Ascending aorta (tissue), 2 donors: ENCODE data around the gene ERG28. TPM values are rescaled to one million over a fixed set of nuclear protein-coding genes. Genes with fewer than 3 reads are reported as not detected.

Experiments
- DNase-seq, 2 donors: peaks; one replicate each; pipeline ENCODE4 v3.0.0-alpha.2; 2019; ENCODE audit warnings: low spot score in 2 of 2
- H3K27ac ChIP-seq, 2 donors: fragments of 200-600 bp; sonication (generic); one replicate each; pipeline ENCODE4 v1.5.1; 2016 to 2017; ENCODE audit warnings: mild to moderate bottlenecking in 1 of 2
- H3K27me3 ChIP-seq: fragments of 200-600 bp; sonication (generic); one replicate; pipeline ENCODE4 v1.5.1; 2017
- H3K36me3 ChIP-seq, 2 donors: fragments of 200-600 bp; sonication (generic); one replicate each; pipeline ENCODE4 v1.5.1; 2016
- H3K4me1 ChIP-seq, 2 donors: fragments of 200-600 bp; sonication (generic); one replicate each; pipeline ENCODE4 v1.5.1; 2016 to 2017; ENCODE audit warnings: mild to moderate bottlenecking in 1 of 2
- H3K4me3 ChIP-seq, 2 donors: fragments of 200-600 bp; sonication (generic); one replicate each; pipeline ENCODE4 v1.5.1; 2016 to 2017; ENCODE audit warnings: mild to moderate bottlenecking in 1 of 2
- H3K9me3 ChIP-seq, 2 donors: fragments of 200-600 bp; sonication (generic); one replicate each; pipeline ENCODE4 v1.5.1; 2016
- intact Hi-C: fragments of 100-400 bp; cut with DNase I; formaldehyde crosslinking; loops from one replicate; pipeline ENCODE4 v1.15.1; 2023
- total RNA-seq: library from RNA; depleted of rRNA; stranded (reverse); fragments of >200 nt; gene quantifications from one replicate; pipeline ENCODE4 v1.1.0, GENCODE V29; 2016
- TF ChIP-seq, protein P1 (sequence below), 3 experiments: fragments of 200-600 bp in 2 of 3; fragments of 450-650 bp in 1 of 3; sonication (generic) in 2 of 3; IDR thresholded peaks; one replicate each; pipeline ENCODE4 v1.5.1; 2016 to 2019; ENCODE audit warnings: antibody characterized with exemption in 3 of 3, mild to moderate bottlenecking in 1 of 3, moderate library complexity in 1 of 3

The ERG28 gene
- total RNA-seq, 1 donor from 2014 or later = 2.3 TPM

- TF ChIP-seq, protein P1, sequence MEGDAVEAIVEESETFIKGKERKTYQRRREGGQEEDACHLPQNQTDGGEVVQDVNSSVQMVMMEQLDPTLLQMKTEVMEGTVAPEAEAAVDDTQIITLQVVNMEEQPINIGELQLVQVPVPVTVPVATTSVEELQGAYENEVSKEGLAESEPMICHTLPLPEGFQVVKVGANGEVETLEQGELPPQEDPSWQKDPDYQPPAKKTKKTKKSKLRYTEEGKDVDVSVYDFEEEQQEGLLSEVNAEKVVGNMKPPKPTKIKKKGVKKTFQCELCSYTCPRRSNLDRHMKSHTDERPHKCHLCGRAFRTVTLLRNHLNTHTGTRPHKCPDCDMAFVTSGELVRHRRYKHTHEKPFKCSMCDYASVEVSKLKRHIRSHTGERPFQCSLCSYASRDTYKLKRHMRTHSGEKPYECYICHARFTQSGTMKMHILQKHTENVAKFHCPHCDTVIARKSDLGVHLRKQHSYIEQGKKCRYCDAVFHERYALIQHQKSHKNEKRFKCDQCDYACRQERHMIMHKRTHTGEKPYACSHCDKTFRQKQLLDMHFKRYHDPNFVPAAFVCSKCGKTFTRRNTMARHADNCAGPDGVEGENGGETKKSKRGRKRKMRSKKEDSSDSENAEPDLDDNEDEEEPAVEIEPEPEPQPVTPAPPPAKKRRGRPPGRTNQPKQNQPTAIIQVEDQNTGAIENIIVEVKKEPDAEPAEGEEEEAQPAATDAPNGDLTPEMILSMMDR (IDR thresholded peaks at IDR 0.05) = no peak
- peaks cover 0 to 6% of the 10 kb centered on the region in 2 donors for H3K4me1 ChIP-seq
- H3K9me3 ChIP-seq = no peaks in the 10 kb centered on the region
- no peak overlapping the region for H3K4me3 ChIP-seq
- peaks cover 35 to 37% of the 10 kb centered on the region in 2 donors for H3K36me3 ChIP-seq
- no peaks in the 10 kb centered on the region for H3K27me3 ChIP-seq
- no peak for DNase-seq
- no peak overlapping the region for H3K27ac ChIP-seq
- intact Hi-C loops = loop anchor here (10.0 kb wide), 1 partner anchor 336 kb away; no protein-coding TSS in a partner anchor
These were observed 10.2 kb downstream of the ERG28 start for GRCh38 chr14:75650253-75651058.

- Histone ChIP-seq H3K4me3 (no peak overlapping the region), H3K9me3 (no peaks in the 10 kb centered on the region), H3K27me3 (no peaks in the 10 kb centered on the region), H3K36me3 (peaks cover 30 to 37% of the 10 kb centered on the region in 2 donors), H3K27ac (no peak overlapping the region), H3K4me1 (peaks cover 0 to 6% of the 10 kb centered on the region in 2 donors)
- TF ChIP-seq, protein P1 (IDR thresholded peaks at IDR 0.05) = no peak
- intact Hi-C loops = loop anchor here (10.0 kb wide), 1 partner anchor 335 kb away; no protein-coding TSS in a partner anchor
- no peak for DNase-seq
These were observed 10.9 kb downstream of the ERG28 start for GRCh38 chr14:75649773-75650172.

GRCh38 chr14:75649337-75649736, 11.3 kb downstream of the ERG28 start:
- TF ChIP-seq, protein P1 (IDR thresholded peaks at IDR 0.05) = no peak
- intact Hi-C loops = no loop called here
- H3K27ac ChIP-seq = no peak overlapping the region
- H3K36me3 ChIP-seq = peaks cover 30 to 34% of the 10 kb centered on the region in 2 donors
- no peaks in the 10 kb centered on the region for H3K27me3 ChIP-seq
- no peak overlapping the region for H3K4me3 ChIP-seq
- DNase-seq = no peak
- no peaks in the 10 kb centered on the region for H3K9me3 ChIP-seq
- peaks cover 0 to 6% of the 10 kb centered on the region in 2 donors for H3K4me1 ChIP-seq

GRCh38 chr14:75648066-75648838, 12.4 kb downstream of the ERG28 start:
- Histone ChIP-seq H3K4me3 (no peak overlapping the region), H3K36me3 (peaks cover 30% of the 10 kb centered on the region in 2 donors), H3K9me3 (no peaks in the 10 kb centered on the region), H3K4me1 (peaks cover 0 to 6% of the 10 kb centered on the region in 2 donors), H3K27ac (no peak overlapping the region), H3K27me3 (no peaks in the 10 kb centered on the region)
- intact Hi-C loops = no loop called here
- TF ChIP-seq, protein P1 (IDR thresholded peaks at IDR 0.05) = no peak
- DNase-seq = no peak

GRCh38 chr14:75647640-75648039, 13.0 kb downstream of the ERG28 start:
- Histone ChIP-seq H3K27me3 (no peaks in the 10 kb centered on the region), H3K27ac (no peak overlapping the region), H3K36me3 (peaks cover 24 to 30% of the 10 kb centered on the region in 2 donors), H3K4me3 (no peak overlapping the region), H3K9me3 (no peaks in the 10 kb centered on the region), H3K4me1 (peaks cover 0 to 6% of the 10 kb centered on the region in 2 donors)
- no peak for DNase-seq
- intact Hi-C loops = no loop called here
- TF ChIP-seq, protein P1 (IDR thresholded peaks at IDR 0.05) = no peak
